NT2/D1 (cell line): ENCODE measurements around the gene MNAT1.

Experiments
- DNase-seq: peaks from one replicate; pipeline ENCODE4 v3.0.0-alpha.2; 2011; ENCODE audit warnings: low read depth, low spot score
- H3K27me3 ChIP-seq: 2 replicates; pipeline ENCODE4 v1.6.0; 2011; ENCODE audit warnings: mild to moderate bottlenecking; ENCODE audit not compliant: insufficient read length, insufficient read depth
- H3K36me3 ChIP-seq: 2 replicates; pipeline ENCODE4 v1.6.1; 2011; ENCODE audit warnings: mild to moderate bottlenecking, low read length, mixed read lengths; ENCODE audit not compliant: insufficient read depth, insufficient read length
- H3K4me1 ChIP-seq: 2 replicates; pipeline ENCODE4 v1.5.1; 2011; ENCODE audit not compliant: insufficient read depth, insufficient read length
- H3K4me3 ChIP-seq: 2 replicates; pipeline ENCODE4 v1.5.1; 2011; ENCODE audit warnings: low read depth; ENCODE audit not compliant: insufficient read length
- H3K9ac ChIP-seq: 2 replicates; pipeline ENCODE4 v1.6.0; 2011; ENCODE audit warnings: low read depth; ENCODE audit not compliant: insufficient read length
- H3K9me3 ChIP-seq: 2 replicates; pipeline ENCODE4 v1.5.1; 2011; ENCODE audit warnings: mild to moderate bottlenecking, low read length; ENCODE audit not compliant: insufficient read depth
- SUZ12 ChIP-seq: IDR thresholded peaks from 2 replicates; pipeline ENCODE4 v1.6.1; 2011; ENCODE audit not compliant: insufficient read length, insufficient read depth; ENCODE audit errors: extremely low read depth
- YY1 ChIP-seq: IDR thresholded peaks from 2 replicates; pipeline ENCODE4 v1.6.1; 2011; ENCODE audit not compliant: insufficient read length, insufficient read depth
- ZNF274 ChIP-seq: IDR thresholded peaks from 2 replicates; pipeline ENCODE4 v1.6.1; 2011; ENCODE audit warnings: mild to moderate bottlenecking, low read depth, low read length

MNAT1 gene

GRCh38 chr14:60980811-60981632, 246.5 kb downstream of the MNAT1 start, which contains the start of the genes SLC38A6 and TRMT5:
Gene SLC38A6, plus strand, starts transcription at chr14:60981245. Its CDS starts 33 bp downstream, at chr14:60981278.
Gene TRMT5, minus strand, starts transcription at chr14:60981079. Its CDS starts 106 bp downstream, at chr14:60980973.
- no peaks in the 10 kb centered on the region for H3K27me3 ChIP-seq
- H3K9me3 ChIP-seq, result no peaks in the 10 kb centered on the region
- peak within 1 kb of the TSS; percentile 86 for H3K9ac ChIP-seq
- TF ChIP-seq YY1 (no peak), SUZ12 (no peak), ZNF274 (no peak)
- H3K4me3 ChIP-seq, result peak within 1 kb of the TSS; percentile 92
- peak; percentile 77 for DNase-seq
- H3K4me1 ChIP-seq, result no peaks in the 10 kb centered on the region
- H3K36me3 ChIP-seq, result peaks cover 46% of the 10 kb centered on the region

GRCh38 chr14:60981633-60982455, 247.3 kb downstream of the MNAT1 start:
- H3K4me1 ChIP-seq, result no peaks in the 10 kb centered on the region
- peak overlapping the region; percentile 92 for H3K4me3 ChIP-seq
- peaks cover 44% of the 10 kb centered on the region for H3K36me3 ChIP-seq
- no peaks in the 10 kb centered on the region for H3K9me3 ChIP-seq
- H3K27me3 ChIP-seq, result no peaks in the 10 kb centered on the region
- no peak for TF ChIP-seq ZNF274
- no peak for TF ChIP-seq SUZ12
- TF ChIP-seq YY1, result no peak
- H3K9ac ChIP-seq, result peak overlapping the region; percentile 86
- DNase-seq, result no peak

GRCh38 chr14:60984196-60984595, 249.6 kb downstream of the MNAT1 start:
- Histone ChIP-seq H3K9ac (no peak overlapping the region), H3K9me3 (no peaks in the 10 kb centered on the region), H3K4me1 (no peaks in the 10 kb centered on the region), H3K4me3 (no peak overlapping the region), H3K27me3 (no peaks in the 10 kb centered on the region), H3K36me3 (peaks cover 36% of the 10 kb centered on the region)
- no peak for DNase-seq
- TF ChIP-seq SUZ12 (no peak), YY1 (no peak)

GRCh38 chr14:60986500-60986899, 251.9 kb downstream of the MNAT1 start:
- TF ChIP-seq SUZ12, result no peak
- no peak for TF ChIP-seq YY1
- no peak for TF ChIP-seq ZNF274
- H3K4me1 ChIP-seq, result no peaks in the 10 kb centered on the region
- H3K9ac ChIP-seq, result no peak overlapping the region
- no peaks in the 10 kb centered on the region for H3K27me3 ChIP-seq
- no peak overlapping the region for H3K4me3 ChIP-seq
- peaks cover 38% of the 10 kb centered on the region for H3K36me3 ChIP-seq
- no peaks in the 10 kb centered on the region for H3K9me3 ChIP-seq
- DNase-seq, result no peak

- Histone ChIP-seq H3K9ac (no peak overlapping the region), H3K4me3 (no peak overlapping the region), H3K9me3 (no peaks in the 10 kb centered on the region), H3K4me1 (no peaks in the 10 kb centered on the region), H3K27me3 (no peaks in the 10 kb centered on the region), H3K36me3 (peaks cover 34% of the 10 kb centered on the region)
- TF ChIP-seq SUZ12 (no peak), ZNF274 (no peak), YY1 (no peak)
- no peak for DNase-seq
These were observed 255.0 kb downstream of the MNAT1 start for GRCh38 chr14:60989599-60989998.

GRCh38 chr14:60998617-60999016, 264.1 kb downstream of the MNAT1 start:
- H3K27me3 ChIP-seq, result no peaks in the 10 kb centered on the region
- TF ChIP-seq YY1 (no peak), ZNF274 (no peak), SUZ12 (no peak)
- no peaks in the 10 kb centered on the region for H3K4me1 ChIP-seq
- DNase-seq, result no peak
- no peak overlapping the region for H3K4me3 ChIP-seq
- H3K36me3 ChIP-seq, result peaks cover 2% of the 10 kb centered on the region
- H3K9ac ChIP-seq, result no peak overlapping the region
- H3K9me3 ChIP-seq, result no peaks in the 10 kb centered on the region

- Histone ChIP-seq H3K27me3 (no peaks in the 10 kb centered on the region), H3K4me3 (no peak overlapping the region), H3K36me3 (no peaks in the 10 kb centered on the region), H3K4me1 (no peaks in the 10 kb centered on the region), H3K9me3 (no peaks in the 10 kb centered on the region), H3K9ac (no peak overlapping the region)
- DNase-seq, result no peak
- TF ChIP-seq YY1 (no peak), ZNF274 (no peak), SUZ12 (no peak)
These were observed 265.0 kb downstream of the MNAT1 start for GRCh38 chr14:60999536-60999935.
